ENCODE data around the gene BRD7.
A peak's percentile ranks its signal among the peaks of the same experiment; 100 is the strongest.

- TF ChIP-seq, protein P1, sequence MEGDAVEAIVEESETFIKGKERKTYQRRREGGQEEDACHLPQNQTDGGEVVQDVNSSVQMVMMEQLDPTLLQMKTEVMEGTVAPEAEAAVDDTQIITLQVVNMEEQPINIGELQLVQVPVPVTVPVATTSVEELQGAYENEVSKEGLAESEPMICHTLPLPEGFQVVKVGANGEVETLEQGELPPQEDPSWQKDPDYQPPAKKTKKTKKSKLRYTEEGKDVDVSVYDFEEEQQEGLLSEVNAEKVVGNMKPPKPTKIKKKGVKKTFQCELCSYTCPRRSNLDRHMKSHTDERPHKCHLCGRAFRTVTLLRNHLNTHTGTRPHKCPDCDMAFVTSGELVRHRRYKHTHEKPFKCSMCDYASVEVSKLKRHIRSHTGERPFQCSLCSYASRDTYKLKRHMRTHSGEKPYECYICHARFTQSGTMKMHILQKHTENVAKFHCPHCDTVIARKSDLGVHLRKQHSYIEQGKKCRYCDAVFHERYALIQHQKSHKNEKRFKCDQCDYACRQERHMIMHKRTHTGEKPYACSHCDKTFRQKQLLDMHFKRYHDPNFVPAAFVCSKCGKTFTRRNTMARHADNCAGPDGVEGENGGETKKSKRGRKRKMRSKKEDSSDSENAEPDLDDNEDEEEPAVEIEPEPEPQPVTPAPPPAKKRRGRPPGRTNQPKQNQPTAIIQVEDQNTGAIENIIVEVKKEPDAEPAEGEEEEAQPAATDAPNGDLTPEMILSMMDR (IDR thresholded peaks at IDR 0.05), result peak in 3 of 4 donors; percentile 10 to 18 (median 13)
- TF ChIP-seq POLR2A (IDR thresholded peaks at IDR 0.05), result no peak
Measured at GRCh38 chr16:50323335-50324011, 45.3 kb downstream of the BRD7 start.

Data from right lobe of liver (tissue), 4 donors.